ENCODE measurements around the gene G0S2. TPM values are rescaled to one million over a fixed set of nuclear protein-coding genes. Genes with fewer than 3 reads are reported as not detected.
A peak's percentile ranks its signal among the peaks of the same experiment; 100 is the strongest.

Gene G0S2
- total and polyA plus RNA-seq, 9 of the 15 experiments (the other 6 are each of a cell fraction or from before 2014, with no cell fraction given), result 0.18 to 65.6 (median 11.4) TPM

DNA sequence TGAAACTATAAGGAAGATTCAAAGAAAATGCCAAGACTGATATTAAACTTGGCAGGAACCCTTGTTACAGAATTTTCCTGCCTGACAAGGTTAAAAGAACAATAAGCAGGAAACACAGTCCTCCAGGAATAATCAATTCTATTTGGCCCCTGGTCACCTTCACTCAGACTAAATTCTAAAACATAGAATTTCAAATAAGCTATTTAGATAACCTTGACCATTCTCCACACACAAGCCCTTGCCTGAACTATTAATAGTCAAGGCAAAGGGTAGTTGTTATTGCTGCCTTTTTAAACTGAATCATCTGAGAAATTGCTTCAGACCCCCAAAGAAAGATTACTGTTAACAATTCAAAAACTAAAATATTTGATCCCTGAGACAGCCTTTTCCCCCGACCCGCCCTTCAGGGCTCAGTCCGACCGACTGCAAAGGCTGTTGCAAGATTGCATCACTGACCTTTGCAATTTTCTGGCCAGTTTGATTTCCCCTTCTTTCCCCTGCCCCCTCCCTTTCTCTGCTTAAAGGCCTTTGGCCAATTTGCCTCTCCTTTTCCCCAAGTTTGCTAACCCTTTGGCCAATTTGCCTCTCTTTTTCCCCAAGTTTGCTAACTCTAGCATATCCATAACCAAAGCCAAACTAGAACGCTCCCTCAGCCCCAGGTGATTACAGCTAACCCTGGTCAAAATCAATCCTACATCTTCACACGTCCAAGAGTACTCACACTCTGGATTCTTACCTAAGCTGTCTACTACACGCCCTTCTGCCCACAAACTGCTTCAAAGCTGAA is 1.4 kb upstream of the G0S2 start (continued):
- TF ChIP-seq, protein P1, sequence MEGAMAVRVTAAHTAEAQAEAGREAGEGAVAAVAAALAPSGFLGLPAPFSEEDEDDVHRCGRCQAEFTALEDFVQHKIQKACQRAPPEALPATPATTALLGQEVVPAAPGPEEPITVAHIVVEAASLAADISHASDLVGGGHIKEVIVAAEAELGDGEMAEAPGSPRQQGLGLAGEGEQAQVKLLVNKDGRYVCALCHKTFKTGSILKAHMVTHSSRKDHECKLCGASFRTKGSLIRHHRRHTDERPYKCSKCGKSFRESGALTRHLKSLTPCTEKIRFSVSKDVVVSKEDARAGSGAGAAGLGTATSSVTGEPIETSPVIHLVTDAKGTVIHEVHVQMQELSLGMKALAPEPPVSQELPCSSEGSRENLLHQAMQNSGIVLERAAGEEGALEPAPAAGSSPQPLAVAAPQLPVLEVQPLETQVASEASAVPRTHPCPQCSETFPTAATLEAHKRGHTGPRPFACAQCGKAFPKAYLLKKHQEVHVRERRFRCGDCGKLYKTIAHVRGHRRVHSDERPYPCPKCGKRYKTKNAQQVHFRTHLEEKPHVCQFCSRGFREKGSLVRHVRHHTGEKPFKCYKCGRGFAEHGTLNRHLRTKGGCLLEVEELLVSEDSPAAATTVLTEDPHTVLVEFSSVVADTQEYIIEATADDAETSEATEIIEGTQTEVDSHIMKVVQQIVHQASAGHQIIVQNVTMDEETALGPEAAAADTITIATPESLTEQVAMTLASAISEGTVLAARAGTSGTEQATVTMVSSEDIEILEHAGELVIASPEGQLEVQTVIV (CRISPR knock-in tag; IDR thresholded peaks at IDR 0.05; ENCODE audit: borderline replicate concordance), result 0 out of 2 replicates have a peak, but pooled peaks have one; percentile 12
- TF ChIP-seq ATF7 (IDR thresholded peaks at IDR 0.05), result peak; percentile 91
- peak; percentile 34; the same call in 1 of the 2 replicates for TF ChIP-seq KLF10 (CRISPR knock-in tag; IDR thresholded peaks at IDR 0.05)
- TF ChIP-seq, protein P2, sequence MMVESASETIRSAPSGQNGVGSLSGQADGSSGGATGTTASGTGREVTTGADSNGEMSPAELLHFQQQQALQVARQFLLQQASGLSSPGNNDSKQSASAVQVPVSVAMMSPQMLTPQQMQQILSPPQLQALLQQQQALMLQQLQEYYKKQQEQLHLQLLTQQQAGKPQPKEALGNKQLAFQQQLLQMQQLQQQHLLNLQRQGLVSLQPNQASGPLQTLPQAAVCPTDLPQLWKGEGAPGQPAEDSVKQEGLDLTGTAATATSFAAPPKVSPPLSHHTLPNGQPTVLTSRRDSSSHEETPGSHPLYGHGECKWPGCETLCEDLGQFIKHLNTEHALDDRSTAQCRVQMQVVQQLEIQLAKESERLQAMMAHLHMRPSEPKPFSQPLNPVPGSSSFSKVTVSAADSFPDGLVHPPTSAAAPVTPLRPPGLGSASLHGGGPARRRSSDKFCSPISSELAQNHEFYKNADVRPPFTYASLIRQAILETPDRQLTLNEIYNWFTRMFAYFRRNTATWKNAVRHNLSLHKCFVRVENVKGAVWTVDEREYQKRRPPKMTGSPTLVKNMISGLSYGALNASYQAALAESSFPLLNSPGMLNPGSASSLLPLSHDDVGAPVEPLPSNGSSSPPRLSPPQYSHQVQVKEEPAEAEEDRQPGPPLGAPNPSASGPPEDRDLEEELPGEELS (CRISPR knock-in tag; IDR thresholded peaks at IDR 0.05; ENCODE audit: borderline replicate concordance), result no peak
- TF ChIP-seq PYGO2 (tag; IDR thresholded peaks at IDR 0.05), result peak; percentile 59; the same call in 1 of the 2 replicates
- TF ChIP-seq HDAC6 (IDR thresholded peaks at IDR 0.05; ENCODE audit: low read depth, low read length), result no peak
- TF ChIP-seq ARHGAP35 (IDR thresholded peaks at IDR 0.05; ENCODE audit: partially characterized antibody), result no peak
- peak; percentile 49; the same call in 1 of the 2 replicates for TF ChIP-seq LEF1 (IDR thresholded peaks at IDR 0.05)
- TF ChIP-seq JUN (IDR thresholded peaks at IDR 0.05; ENCODE audit: borderline replicate concordance, low read depth, low read length), result peak; percentile 64
- TF ChIP-seq JUN (CRISPR knock-in tag; IDR thresholded peaks at IDR 0.05; ENCODE audit: borderline replicate concordance), result no peak
- TF ChIP-seq PURB (CRISPR knock-in tag; IDR thresholded peaks at IDR 0.05; ENCODE audit: low read depth), result no peak
- TF ChIP-seq, protein P3, sequence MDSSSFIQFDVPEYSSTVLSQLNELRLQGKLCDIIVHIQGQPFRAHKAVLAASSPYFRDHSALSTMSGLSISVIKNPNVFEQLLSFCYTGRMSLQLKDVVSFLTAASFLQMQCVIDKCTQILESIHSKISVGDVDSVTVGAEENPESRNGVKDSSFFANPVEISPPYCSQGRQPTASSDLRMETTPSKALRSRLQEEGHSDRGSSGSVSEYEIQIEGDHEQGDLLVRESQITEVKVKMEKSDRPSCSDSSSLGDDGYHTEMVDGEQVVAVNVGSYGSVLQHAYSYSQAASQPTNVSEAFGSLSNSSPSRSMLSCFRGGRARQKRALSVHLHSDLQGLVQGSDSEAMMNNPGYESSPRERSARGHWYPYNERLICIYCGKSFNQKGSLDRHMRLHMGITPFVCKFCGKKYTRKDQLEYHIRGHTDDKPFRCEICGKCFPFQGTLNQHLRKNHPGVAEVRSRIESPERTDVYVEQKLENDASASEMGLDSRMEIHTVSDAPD (CRISPR knock-in tag; IDR thresholded peaks at IDR 0.05), result no peak
- TF ChIP-seq ZNF197 (CRISPR knock-in tag; IDR thresholded peaks at IDR 0.05; ENCODE audit: low read depth), result no peak
- TF ChIP-seq, protein P4, sequence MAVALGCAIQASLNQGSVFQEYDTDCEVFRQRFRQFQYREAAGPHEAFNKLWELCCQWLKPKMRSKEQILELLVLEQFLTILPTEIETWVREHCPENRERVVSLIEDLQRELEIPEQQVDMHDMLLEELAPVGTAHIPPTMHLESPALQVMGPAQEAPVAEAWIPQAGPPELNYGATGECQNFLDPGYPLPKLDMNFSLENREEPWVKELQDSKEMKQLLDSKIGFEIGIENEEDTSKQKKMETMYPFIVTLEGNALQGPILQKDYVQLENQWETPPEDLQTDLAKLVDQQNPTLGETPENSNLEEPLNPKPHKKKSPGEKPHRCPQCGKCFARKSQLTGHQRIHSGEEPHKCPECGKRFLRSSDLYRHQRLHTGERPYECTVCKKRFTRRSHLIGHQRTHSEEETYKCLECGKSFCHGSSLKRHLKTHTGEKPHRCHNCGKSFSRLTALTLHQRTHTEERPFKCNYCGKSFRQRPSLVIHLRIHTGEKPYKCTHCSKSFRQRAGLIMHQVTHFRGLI (CRISPR knock-in tag; IDR thresholded peaks at IDR 0.05), result peak; percentile 12; the same call in 1 of the 2 replicates
- TF ChIP-seq ETV5 (CRISPR knock-in tag; IDR thresholded peaks at IDR 0.05; ENCODE audit: low read depth), result no peak
- TF ChIP-seq MAZ (CRISPR knock-in tag; conservative IDR thresholded peaks at IDR 0.05 in 1 of 2, IDR thresholded peaks at IDR 0.05 in 1 of 2), result peak; percentile 65 to 88; a peak in 2 of 4 replicates
- TF ChIP-seq BHLHE40 (IDR thresholded peaks at IDR 0.05; ENCODE audit: low read length), result no peak
- no peak for TF ChIP-seq GABPB1 (CRISPR knock-in tag; IDR thresholded peaks at IDR 0.05)
- no peak for TF ChIP-seq HSF4 (CRISPR knock-in tag; IDR thresholded peaks at IDR 0.05; ENCODE audit: borderline replicate concordance)
- TF ChIP-seq ZNF79 (CRISPR knock-in tag; IDR thresholded peaks at IDR 0.05; ENCODE audit: low read depth), result no peak
- TF ChIP-seq SMARCA4 (IDR thresholded peaks at IDR 0.05), result peak; percentile 16; the same call in 1 of the 2 replicates

Data from K562 (cell line).